ENCODE measurements around the gene DTNB.

GRCh38 chr2:25620711-25621110 lies 52.7 kb downstream of the DTNB start:
- TF ChIP-seq EP300 (IDR thresholded peaks at IDR 0.05) (no peak), CTCF (IDR thresholded peaks at IDR 0.05) (no peak)

Data from ovary (tissue), 3 donors.